ENCODE data around the gene SLC6A15.

- TF ChIP-seq CTCF (conservative IDR thresholded peaks at IDR 0.05 in 1 of 2, IDR thresholded peaks at IDR 0.05 in 1 of 2; ENCODE audit: low read depth in 1 of 2, low read length in 2 of 2) (no peak), EZH2 (IDR thresholded peaks at IDR 0.05; ENCODE audit: low read length, missing control alignments) (no peak)
Observed at GRCh38 chr12:84860718-84861117, 51.9 kb downstream of the SLC6A15 start.

Data from fibroblast of lung (primary cell).